ENCODE data around the gene CHMP1B.

DNA sequence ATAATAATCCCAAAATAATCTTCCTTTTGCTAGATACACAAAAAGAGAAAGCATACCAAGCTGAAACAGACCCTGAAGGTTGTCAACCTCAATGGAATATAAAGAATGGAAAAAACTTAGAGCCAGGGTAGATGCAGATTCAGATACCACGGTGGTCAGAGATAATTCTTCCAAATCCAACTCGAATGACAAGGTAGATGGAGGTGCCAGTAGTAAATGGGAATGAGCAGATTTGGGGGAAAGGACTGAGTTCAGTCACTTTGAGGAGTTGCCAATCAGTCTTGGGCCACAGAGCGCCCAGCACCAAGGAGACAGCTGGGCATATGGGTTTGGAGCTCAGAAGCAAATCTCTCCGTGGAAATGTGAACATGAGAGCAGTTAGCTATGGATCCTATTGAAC is 3.4 kb upstream of the CHMP1B start:
- TF ChIP-seq CTCF (conservative IDR thresholded peaks at IDR 0.05; ENCODE audit: low read length) (no peak), EZH2phosphoT487 (IDR thresholded peaks at IDR 0.05; ENCODE audit: borderline replicate concordance) (no peak)
